ENCODE measurements around the gene CHMP1A. TPM values are rescaled to one million over a fixed set of nuclear protein-coding genes. Genes with fewer than 3 reads are reported as not detected.

The CHMP1A gene
- total RNA-seq, 1 donor from 2014 or later = 96.8 TPM

GRCh38 chr16:89633064-89633631 lies 24.4 kb downstream of the CHMP1A start:
- Histone ChIP-seq H3K27me3 (ENCODE audit: control insufficient read depth, insufficient read depth, low read length) (peaks cover 21% of the 10 kb centered on the region), H3K36me3 (ENCODE audit: control insufficient read depth, insufficient read depth, low read length) (no peaks in the 10 kb centered on the region), H3K4me3 (ENCODE audit: low read depth, low read length) (no peak overlapping the region)
- TF ChIP-seq, protein P1, sequence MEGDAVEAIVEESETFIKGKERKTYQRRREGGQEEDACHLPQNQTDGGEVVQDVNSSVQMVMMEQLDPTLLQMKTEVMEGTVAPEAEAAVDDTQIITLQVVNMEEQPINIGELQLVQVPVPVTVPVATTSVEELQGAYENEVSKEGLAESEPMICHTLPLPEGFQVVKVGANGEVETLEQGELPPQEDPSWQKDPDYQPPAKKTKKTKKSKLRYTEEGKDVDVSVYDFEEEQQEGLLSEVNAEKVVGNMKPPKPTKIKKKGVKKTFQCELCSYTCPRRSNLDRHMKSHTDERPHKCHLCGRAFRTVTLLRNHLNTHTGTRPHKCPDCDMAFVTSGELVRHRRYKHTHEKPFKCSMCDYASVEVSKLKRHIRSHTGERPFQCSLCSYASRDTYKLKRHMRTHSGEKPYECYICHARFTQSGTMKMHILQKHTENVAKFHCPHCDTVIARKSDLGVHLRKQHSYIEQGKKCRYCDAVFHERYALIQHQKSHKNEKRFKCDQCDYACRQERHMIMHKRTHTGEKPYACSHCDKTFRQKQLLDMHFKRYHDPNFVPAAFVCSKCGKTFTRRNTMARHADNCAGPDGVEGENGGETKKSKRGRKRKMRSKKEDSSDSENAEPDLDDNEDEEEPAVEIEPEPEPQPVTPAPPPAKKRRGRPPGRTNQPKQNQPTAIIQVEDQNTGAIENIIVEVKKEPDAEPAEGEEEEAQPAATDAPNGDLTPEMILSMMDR (IDR thresholded peaks at IDR 0.05; ENCODE audit: insufficient read depth, low read length, poor library complexity, severe bottlenecking) = no peak
- DNase-seq (ENCODE audit: low read depth) = no peak

DNA sequence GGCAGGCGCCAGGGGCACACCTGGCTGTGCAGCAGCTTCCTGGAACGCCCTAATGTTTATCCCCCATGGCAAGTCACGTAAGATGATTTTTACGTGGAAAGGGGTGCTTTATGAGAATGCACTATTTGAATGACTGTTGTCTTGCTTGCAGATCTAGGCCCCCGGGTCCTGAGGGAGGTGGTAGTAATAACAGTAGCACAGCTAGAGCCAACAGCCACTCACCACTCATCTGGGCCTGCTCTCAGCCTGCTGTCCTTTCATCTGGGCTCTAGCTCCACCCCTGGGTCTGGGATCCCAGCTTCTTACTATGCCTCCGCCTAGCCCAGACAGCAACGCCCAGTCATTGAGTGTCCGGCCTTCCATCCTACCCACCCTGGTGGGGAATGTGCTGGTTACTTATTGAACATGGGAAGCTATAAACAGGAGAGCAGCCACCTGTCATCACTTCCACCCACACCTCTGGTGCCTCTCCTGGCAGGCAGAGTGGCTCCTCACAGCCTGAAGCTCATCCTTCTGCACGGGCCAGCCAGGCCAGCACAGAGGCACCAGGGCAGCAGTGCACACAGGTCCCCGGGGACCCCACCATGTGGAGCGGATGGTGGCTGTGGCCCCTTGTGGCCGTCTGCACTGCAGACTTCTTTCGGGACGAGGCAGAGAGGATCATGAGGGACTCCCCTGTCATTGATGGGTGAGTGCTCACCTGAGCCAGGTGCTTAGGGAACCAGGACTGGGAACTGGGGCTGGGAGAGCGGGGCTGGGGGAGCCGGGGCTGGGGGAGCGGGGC lies 27.5 kb downstream of the CHMP1A start:
- Histone ChIP-seq H3K27me3 (ENCODE audit: control insufficient read depth, insufficient read depth, low read length) (peaks cover 23% of the 10 kb centered on the region), H3K4me3 (ENCODE audit: low read depth, low read length) (no peak overlapping the region), H3K36me3 (ENCODE audit: control insufficient read depth, insufficient read depth, low read length) (no peaks in the 10 kb centered on the region)
- no peak for DNase-seq (ENCODE audit: low read depth)
- TF ChIP-seq, protein P1 (IDR thresholded peaks at IDR 0.05; ENCODE audit: insufficient read depth, low read length, poor library complexity, severe bottlenecking) = no peak

- TF ChIP-seq, protein P1 (IDR thresholded peaks at IDR 0.05; ENCODE audit: insufficient read depth, low read length, poor library complexity, severe bottlenecking) = no peak
- Histone ChIP-seq H3K4me3 (ENCODE audit: low read depth, low read length) (no peak overlapping the region), H3K27me3 (ENCODE audit: control insufficient read depth, insufficient read depth, low read length) (peaks cover 35% of the 10 kb centered on the region), H3K36me3 (ENCODE audit: control insufficient read depth, insufficient read depth, low read length) (no peaks in the 10 kb centered on the region)
- DNase-seq (ENCODE audit: low read depth) = no peak
Measured at GRCh38 chr16:89624777-89625761, 32.4 kb downstream of the CHMP1A start.

- DNase-seq (ENCODE audit: low read depth) = no peak
- H3K36me3 ChIP-seq (ENCODE audit: control insufficient read depth, insufficient read depth, low read length) = no peaks in the 10 kb centered on the region
- peaks cover 37% of the 10 kb centered on the region for H3K27me3 ChIP-seq (ENCODE audit: control insufficient read depth, insufficient read depth, low read length)
- no peak overlapping the region for H3K4me3 ChIP-seq (ENCODE audit: low read depth, low read length)
- TF ChIP-seq, protein P1 (IDR thresholded peaks at IDR 0.05; ENCODE audit: insufficient read depth, low read length, poor library complexity, severe bottlenecking) = no peak
Measured at GRCh38 chr16:89623511-89624261, 33.8 kb downstream of the CHMP1A start.

GRCh38 chr16:89621698-89622409 lies 35.7 kb downstream of the CHMP1A start:
- DNase-seq (ENCODE audit: low read depth) = no peak
- no peaks in the 10 kb centered on the region for H3K36me3 ChIP-seq (ENCODE audit: control insufficient read depth, insufficient read depth, low read length)
- H3K4me3 ChIP-seq (ENCODE audit: low read depth, low read length) = no peak overlapping the region
- TF ChIP-seq, protein P1 (IDR thresholded peaks at IDR 0.05; ENCODE audit: insufficient read depth, low read length, poor library complexity, severe bottlenecking) = no peak
- H3K27me3 ChIP-seq (ENCODE audit: control insufficient read depth, insufficient read depth, low read length) = peaks cover 41% of the 10 kb centered on the region
